Measurements from ENCODE around the gene TNNI3K. TPM values are rescaled to one million over a fixed set of nuclear protein-coding genes. Genes with fewer than 3 reads are reported as not detected.

TNNI3K gene
- total RNA-seq, 2 experiments from 2014 or later = 0.38 TPM; not detected in 1

GRCh38 chr1:74584185-74584584 lies 349.0 kb downstream of the TNNI3K start:
- intact Hi-C loops (cut with micrococcal nuclease) = no loop called here
- Mint-ChIP-seq H3K4me3 (no peak overlapping the region), H3K27ac (no peak overlapping the region), H3K4me1 (ENCODE audit: low read depth) (peaks cover 4% of the 10 kb centered on the region), H3K27me3 (peaks cover 7% of the 10 kb centered on the region), H3K9me3 (no peaks in the 10 kb centered on the region), H3K36me3 (no peaks in the 10 kb centered on the region)
- ChIA-PET POLR2A (no interaction called here), CTCF (no interaction called here)
- no peak for DNase-seq

- Mint-ChIP-seq H3K9me3 (no peaks in the 10 kb centered on the region), H3K36me3 (no peaks in the 10 kb centered on the region), H3K27me3 (peaks cover 7% of the 10 kb centered on the region), H3K4me3 (no peak overlapping the region), H3K27ac (no peak overlapping the region), H3K4me1 (ENCODE audit: low read depth) (peaks cover 4% of the 10 kb centered on the region)
- POLR2A ChIA-PET = no interaction called here
- intact Hi-C loops (cut with micrococcal nuclease) = no loop called here
- DNase-seq = no peak
- CTCF ChIA-PET = no interaction called here
Observed at GRCh38 chr1:74586253-74586897, 351.2 kb downstream of the TNNI3K start.

DNA sequence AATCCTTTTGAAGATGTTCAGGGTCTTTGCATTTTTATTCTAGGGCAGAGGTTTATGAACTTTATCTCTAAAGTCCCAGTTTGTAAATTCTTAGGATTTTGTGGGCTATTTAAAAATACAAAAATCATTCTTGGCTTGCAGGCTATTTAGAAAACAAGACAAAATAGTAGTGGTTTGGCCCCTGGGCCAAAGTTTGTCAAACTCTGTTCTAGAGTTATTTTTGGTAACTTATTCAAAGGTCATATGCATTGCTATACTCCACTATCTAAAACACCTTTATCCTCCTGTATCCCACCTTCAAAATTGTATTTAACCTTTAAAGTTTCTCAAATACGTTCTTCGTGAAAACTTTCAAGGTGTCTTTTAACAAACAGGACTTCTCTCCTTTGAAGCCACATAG lies 352.7 kb downstream of the TNNI3K start:
- H3K4me1 Mint-ChIP-seq (ENCODE audit: low read depth) = peaks cover 4% of the 10 kb centered on the region

DNA sequence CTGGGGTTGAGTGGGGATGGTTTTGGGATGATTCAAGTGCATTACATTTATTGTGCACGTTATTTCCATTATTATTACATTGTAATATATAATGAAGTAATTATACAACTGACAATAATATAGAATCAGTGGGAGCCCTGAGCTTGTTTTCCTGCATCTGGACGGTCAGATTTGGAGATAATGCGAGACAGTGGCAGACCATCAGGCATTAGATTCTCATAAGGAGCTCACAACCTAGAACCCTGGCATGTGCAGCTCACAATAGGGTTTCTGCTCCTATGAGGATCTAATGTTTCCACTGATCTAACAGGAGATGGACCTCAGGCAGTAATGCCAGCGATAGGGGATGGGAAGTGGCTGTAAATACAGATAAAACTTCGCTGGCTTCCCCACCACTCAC lies 355.1 kb downstream of the TNNI3K start:
- ChIA-PET POLR2A (no interaction called here), CTCF (no interaction called here)
- Mint-ChIP-seq H3K27me3 (no peaks in the 10 kb centered on the region), H3K4me1 (ENCODE audit: low read depth) (peaks cover 4% of the 10 kb centered on the region), H3K27ac (no peak overlapping the region), H3K36me3 (no peaks in the 10 kb centered on the region), H3K9me3 (no peaks in the 10 kb centered on the region), H3K4me3 (no peak overlapping the region)
- DNase-seq = no peak
- intact Hi-C loops (cut with micrococcal nuclease) = no loop called here

More for the DNA sequence above, 352.7 kb downstream of the TNNI3K start:
- ChIA-PET CTCF (no interaction called here), POLR2A (no interaction called here)
- Mint-ChIP-seq H3K4me3 (no peak overlapping the region), H3K36me3 (no peaks in the 10 kb centered on the region), H3K27ac (no peak overlapping the region), H3K27me3 (peaks cover 5% of the 10 kb centered on the region), H3K9me3 (no peaks in the 10 kb centered on the region)
- intact Hi-C loops (cut with micrococcal nuclease) = no loop called here
- no peak for DNase-seq

DNA sequence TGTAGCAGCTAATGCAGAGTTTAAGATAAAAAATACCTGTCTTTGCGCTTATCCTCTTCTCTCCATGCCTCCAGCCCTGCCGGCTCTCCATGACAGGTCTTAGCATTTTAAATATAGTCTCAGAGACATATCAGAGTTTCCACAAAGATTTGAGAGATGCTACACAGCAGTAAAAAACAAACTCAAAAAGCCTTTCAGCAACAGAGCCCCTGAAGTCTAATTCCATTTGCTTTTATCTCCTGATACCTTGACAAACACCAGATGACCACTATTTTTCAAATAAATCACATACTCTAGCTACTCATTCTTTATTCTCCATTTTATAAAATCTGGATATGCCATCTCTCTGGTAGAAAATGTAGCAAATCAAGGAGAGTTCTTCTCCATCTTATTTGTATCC lies 356.8 kb downstream of the TNNI3K start:
- CTCF ChIA-PET = no interaction called here
- POLR2A ChIA-PET = no interaction called here
- H3K4me3 Mint-ChIP-seq = no peak overlapping the region
- no peak overlapping the region for H3K27ac Mint-ChIP-seq
- H3K36me3 Mint-ChIP-seq = no peaks in the 10 kb centered on the region
- intact Hi-C loops (cut with micrococcal nuclease) = no loop called here
- no peaks in the 10 kb centered on the region for H3K9me3 Mint-ChIP-seq
- DNase-seq = no peak
- no peaks in the 10 kb centered on the region for H3K4me1 Mint-ChIP-seq (ENCODE audit: low read depth)
- H3K27me3 Mint-ChIP-seq = peaks cover 4% of the 10 kb centered on the region

GRCh38 chr1:74592580-74593355 lies 357.6 kb downstream of the TNNI3K start:
- Mint-ChIP-seq H3K4me3 (no peak overlapping the region), H3K27ac (no peak overlapping the region), H3K4me1 (ENCODE audit: low read depth) (no peaks in the 10 kb centered on the region), H3K9me3 (no peaks in the 10 kb centered on the region), H3K27me3 (peaks cover 4% of the 10 kb centered on the region), H3K36me3 (no peaks in the 10 kb centered on the region)
- DNase-seq = no peak
- ChIA-PET CTCF (no interaction called here), POLR2A (no interaction called here)
- intact Hi-C loops (cut with micrococcal nuclease) = no loop called here

Other genes with a start within 250 kb of the TNNI3K start
- gene LRRIQ3, start 37.2 kb upstream of the TNNI3K start, total RNA-seq = 1 to 10 TPM; 1.1 to 1.7 TPM
- gene FPGT, start 37.1 kb upstream of the TNNI3K start, total RNA-seq = 10 to 100 TPM in 1 of 2 experiments, 1 to 10 TPM in 1; 9.0 to 10.4 TPM